B cell (primary cell): Measurements from ENCODE around the gene COG3. TPM values are rescaled to one million over a fixed set of nuclear protein-coding genes. Genes with fewer than 3 reads are reported as not detected.

Source experiments
- ATAC-seq: fragments of 200-7000 bp; cut with Tn5 transposase; one replicate; pipeline ENCODE4 v1.10.0; 2021; ENCODE audit warnings: low read depth, mild to moderate bottlenecking, moderate number of reproducible peaks, moderate library complexity
- CTCF ChIA-PET: fragments of 350-600 bp; sonication (Branson Sonifier 250); formaldehyde crosslinking; loops from one replicate; lab custom pipeline; 2021; ENCODE audit warnings: antibody characterized with exemption, inconsistent platforms; lab: Charles Lee
- POLR2A ChIA-PET: fragments of 350-600 bp; sonication (Branson Sonifier 250); formaldehyde crosslinking; loops from one replicate; lab custom pipeline; 2021; ENCODE audit warnings: antibody characterized with exemption; lab: Charles Lee
- DNase-seq: peaks from one replicate; pipeline ENCODE4 v3.0.0; 2013
- H2AFZ ChIP-seq: 2 replicates; pipeline ENCODE4 v1.6.1; 2012; ENCODE audit warnings: mild to moderate bottlenecking, low read depth, low read length; ENCODE audit not compliant: insufficient read depth, poor library complexity, severe bottlenecking
- H3K27ac ChIP-seq, 2 donors: 1 replicate in 1 of 2; 2 replicates in 1 of 2; pipeline ENCODE4 v1.5.1; 2012 to 2013; ENCODE audit warnings: low read length in 2 of 2, mild to moderate bottlenecking in 2 of 2, moderate library complexity in 1 of 2
- H3K27me3 ChIP-seq, 4 experiments: fragments of 200-600 bp in 1 of 4; sonication (generic) in 1 of 4; replicated peaks in 1 of 4; 1 replicate in 2 of 4; 2 replicates in 2 of 4; pipeline versions ENCODE4 v1.6.1 to v1.7.0; 2013 to 2016; ENCODE audit warnings: low read length in 3 of 4, mild to moderate bottlenecking in 2 of 4, mixed read lengths in 1 of 4, moderate library complexity in 1 of 4; ENCODE audit not compliant: insufficient read depth in 4 of 4, control insufficient read depth in 3 of 4; ENCODE audit errors: control extremely low read depth in 1 of 4
- H3K36me3 ChIP-seq, 2 experiments: replicated peaks in 1 of 2; 1 replicate in 1 of 2; 2 replicates in 1 of 2; pipeline versions ENCODE4 v1.6.1 to v1.7.1; 2013; ENCODE audit warnings: low read length in 1 of 2; ENCODE audit not compliant: insufficient read depth in 2 of 2, control insufficient read depth in 1 of 2; ENCODE audit errors: control extremely low read depth in 1 of 2, extremely low read depth in 1 of 2
- H3K4me1 ChIP-seq, 2 donors: fragments of 200-600 bp in 1 of 2; sonication (generic) in 1 of 2; 1 replicate in 1 of 2; 2 replicates in 1 of 2; pipeline versions ENCODE4 v1.5.1 to v1.6.1; 2013 to 2017; ENCODE audit warnings: low read length in 2 of 2; ENCODE audit not compliant: control insufficient read depth in 2 of 2, insufficient read depth in 2 of 2
- H3K4me2 ChIP-seq: replicated peaks from 2 replicates; pipeline ENCODE3; 2012; ENCODE audit warnings: mild to moderate bottlenecking, low read depth, low read length; ENCODE audit not compliant: poor library complexity, severe bottlenecking
- H3K4me3 ChIP-seq, 5 experiments: fragments of 200-600 bp in 1 of 5; sonication (generic) in 1 of 5; 1 replicate in 3 of 5; 2 replicates in 2 of 5; pipeline versions ENCODE4 v1.5.1 to v1.7.0; 2011 to 2016; ENCODE audit warnings: low read length in 4 of 5, mild to moderate bottlenecking in 4 of 5, low read depth in 2 of 5, control low read depth in 1 of 5, moderate library complexity in 1 of 5; ENCODE audit not compliant: insufficient read depth in 1 of 5; ENCODE audit errors: control extremely low read depth in 1 of 5, extremely low read depth in 1 of 5
- H3K79me2 ChIP-seq: fragments of 200-600 bp; sonication (generic); one replicate; pipeline ENCODE4 v1.6.0; 2016; ENCODE audit warnings: low read length; ENCODE audit not compliant: control insufficient read depth, insufficient read depth
- H3K9ac ChIP-seq: fragments of 200-600 bp; sonication (generic); 2 replicates; pipeline ENCODE4 v1.6.1; 2017; ENCODE audit warnings: mild to moderate bottlenecking, low read length, moderate library complexity
- H3K9me3 ChIP-seq, 3 donors: one replicate each; pipeline versions ENCODE4 v1.6.1 to v1.7.1; 2013; ENCODE audit warnings: low read length in 2 of 3; ENCODE audit not compliant: control insufficient read depth in 2 of 3, insufficient read depth in 1 of 3; ENCODE audit errors: control extremely low read depth in 1 of 3
- H4K20me1 ChIP-seq: 2 replicates; pipeline ENCODE4 v1.6.0; 2012; ENCODE audit warnings: mild to moderate bottlenecking, low read length; ENCODE audit not compliant: insufficient read depth, control insufficient read depth, poor library complexity, severe bottlenecking
- H3K27ac Mint-ChIP-seq: one replicate; pipeline ENCODE4 v1.8.0; 2021; ENCODE audit warnings: mixed read lengths
- H3K27me3 Mint-ChIP-seq: one replicate; pipeline ENCODE4 v1.8.0; 2021; ENCODE audit warnings: mixed read lengths
- H3K4me1 Mint-ChIP-seq: one replicate; pipeline ENCODE4 v1.8.0; 2021; ENCODE audit warnings: mixed read lengths
- H3K4me3 Mint-ChIP-seq: one replicate; pipeline ENCODE4 v1.8.0; 2021; ENCODE audit warnings: mixed read lengths
- H3K9me3 Mint-ChIP-seq: one replicate; pipeline ENCODE4 v1.8.0; 2022; ENCODE audit warnings: mixed read lengths; ENCODE audit not compliant: insufficient read depth
- CTCF ChIP-seq: fragments of 200-600 bp; IDR thresholded peaks from one replicate; pipeline ENCODE4 v1.8.0; 2022; ENCODE audit warnings: antibody characterized with exemption, mild to moderate bottlenecking
- EZH2 ChIP-seq: IDR thresholded peaks from 2 replicates; pipeline ENCODE4 v1.6.1; 2012; ENCODE audit warnings: borderline replicate concordance, low read depth, mild to moderate bottlenecking, moderate library complexity, low read length; ENCODE audit not compliant: insufficient read depth, poor library complexity, severe bottlenecking
- WGBS: methylation state at CpG from one replicate; pipeline ENCODE4 v1.1.5; 2013; ENCODE audit warnings: missing lambda C conversion rate; ENCODE audit not compliant: insufficient coverage; 5-methylcytosine and 5-hydroxymethylcytosine counted together
- intact Hi-C: fragments of 100-400 bp; cut with micrococcal nuclease; formaldehyde crosslinking; loops from one replicate; pipeline ENCODE4 v1.10.0; 2022
- polyA plus RNA-seq: library from polyadenylated mRNA; depleted of rRNA; stranded (reverse); fragments of >200 nt; gene quantifications from 2 replicates; pipeline ENCODE4 v1.2.3, GENCODE V29; 2012
- total RNA-seq, 2 donors: library from RNA; stranded (reverse); fragments of 120-200 nt in 1 of 2; gene quantifications; 1 replicate in 1 of 2; 2 replicates in 1 of 2; pipeline versions ENCODE4 v1.2.3 to v1.2.4, GENCODE V29; 2013 to 2022

COG3 gene
- total and polyA plus RNA-seq, 2 donors (not counting 1 experiment from before 2014, with no cell fraction given), result 29.5 to 37.3 TPM

- Histone ChIP-seq H3K9ac (no peak overlapping the region), H2AFZ (no peak overlapping the region), H4K20me1 (no peaks in the 10 kb centered on the region), H3K27me3 (no peaks in the 10 kb centered on the region), H3K27ac (no peak overlapping the region), H3K36me3 (peaks cover 8 to 67% of the 10 kb centered on the region in 2 experiments), H3K4me1 (peaks cover 0 to 2% of the 10 kb centered on the region in 2 donors), H3K4me3 (no peak overlapping the region), H3K79me2 (peaks cover 3% of the 10 kb centered on the region), H3K4me2 (no peak overlapping the region), H3K9me3 (no peaks in the 10 kb centered on the region)
- Mint-ChIP-seq H3K27me3 (no peaks in the 10 kb centered on the region), H3K4me3 (no peak overlapping the region), H3K27ac (no peak overlapping the region), H3K4me1 (peaks cover 6% of the 10 kb centered on the region), H3K9me3 (no peaks in the 10 kb centered on the region)
- intact Hi-C loops, result no loop called here
- POLR2A ChIA-PET, result no interaction called here
- no peak for DNase-seq
- TF ChIP-seq EZH2 (no peak), CTCF (no peak)
- CTCF ChIA-PET, result no interaction called here
- ATAC-seq, result no peak
These were observed 38.9 kb downstream of the COG3 start for GRCh38 chr13:45503658-45504057.

DNA sequence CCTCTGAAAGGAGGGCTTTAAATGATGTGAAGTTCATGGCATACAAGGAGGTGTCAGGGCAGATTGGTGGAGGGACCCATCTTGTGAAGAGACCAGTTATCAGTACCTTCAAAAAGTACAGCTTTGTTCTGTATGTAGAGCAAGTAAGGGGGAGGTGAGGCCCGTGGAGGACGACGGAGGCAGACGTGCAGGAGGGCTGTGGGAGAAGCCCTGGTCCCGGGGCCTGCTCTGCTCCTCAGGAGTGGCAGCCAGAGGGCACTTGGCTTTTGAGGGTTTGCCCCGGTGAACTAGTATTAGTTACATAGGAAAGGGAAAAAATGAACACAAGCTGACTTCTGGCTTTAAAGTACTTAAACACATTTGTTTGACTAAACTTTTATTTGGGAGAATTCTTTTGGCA, 42.1 kb downstream of the COG3 start:
- Histone ChIP-seq H2AFZ (no peak overlapping the region), H4K20me1 (peaks cover 6% of the 10 kb centered on the region), H3K4me3 (no peak overlapping the region), H3K36me3 (peaks cover 2 to 59% of the 10 kb centered on the region in 2 experiments), H3K27ac (no peak overlapping the region), H3K79me2 (peaks cover 3% of the 10 kb centered on the region), H3K4me2 (no peak overlapping the region), H3K9ac (no peak overlapping the region), H3K27me3 (no peaks in the 10 kb centered on the region), H3K9me3 (no peaks in the 10 kb centered on the region), H3K4me1 (peaks cover 0 to 3% of the 10 kb centered on the region in 2 donors)
- H3K27ac Mint-ChIP-seq, result no peak overlapping the region
- ATAC-seq (no peak), DNase-seq (no peak)
- TF ChIP-seq CTCF, result no peak
- TF ChIP-seq EZH2, result no peak
- no peak overlapping the region for H3K4me3 Mint-ChIP-seq
- intact Hi-C loops, result no loop called here
- ChIA-PET POLR2A (no interaction called here), CTCF (interaction anchor here (1.5 to 1.8 kb wide), 2 partner anchors 8 to 11 kb away, joined by 3 to 5 read pairs; no protein-coding TSS in a partner anchor)
- no peaks in the 10 kb centered on the region for H3K9me3 Mint-ChIP-seq
- 100% methylated on average over 5 of the region's 6 CpGs for WGBS
- no peaks in the 10 kb centered on the region for H3K27me3 Mint-ChIP-seq
- H3K4me1 Mint-ChIP-seq, result peaks cover 8% of the 10 kb centered on the region
